GM23338 (cell line): ENCODE data around the gene FAM9C. TPM values are rescaled to one million over a fixed set of nuclear protein-coding genes. Genes with fewer than 3 reads are reported as not detected.

Experiments used
- ATAC-seq: fragments of 200-7000 bp; cut with Tn5 transposase; 3 replicates; pipeline ENCODE4 v1.9.1; 2020
- DNase-seq: peaks from one replicate; pipeline ENCODE4 v3.0.0-alpha.2; 2015; ENCODE audit warnings: low spot score
- H2AFZ ChIP-seq: fragments of 200-600 bp; sonication (generic); 2 replicates; pipeline ENCODE4 v1.8.0; 2016; ENCODE audit warnings: antibody characterized with exemption, mild to moderate bottlenecking, moderate library complexity
- H3F3A ChIP-seq: fragments of 200-600 bp; sonication (generic); replicated peaks from 2 replicates; pipeline ENCODE4 v1.8.0; 2017; ENCODE audit warnings: antibody characterized with exemption, mixed run types, low read depth
- H3K27ac ChIP-seq: fragments of 200-600 bp; sonication (generic); 2 replicates; pipeline ENCODE4 v1.6.1; 2016; ENCODE audit warnings: low read depth
- H3K27me3 ChIP-seq: fragments of 200-600 bp; sonication (generic); 2 replicates; pipeline ENCODE4 v1.8.0; 2016; ENCODE audit warnings: mild to moderate bottlenecking, mixed run types, moderate library complexity; ENCODE audit not compliant: insufficient read depth
- H3K36me3 ChIP-seq: fragments of 200-600 bp; sonication (generic); 2 replicates; pipeline ENCODE4 v1.8.0; 2016; ENCODE audit warnings: mild to moderate bottlenecking; ENCODE audit not compliant: insufficient read depth
- H3K4me1 ChIP-seq: fragments of 200-600 bp; sonication (generic); 2 replicates; pipeline ENCODE4 v1.8.0; 2016; ENCODE audit warnings: mild to moderate bottlenecking, moderate library complexity; ENCODE audit not compliant: insufficient read depth
- H3K4me2 ChIP-seq: fragments of 200-600 bp; sonication (generic); 2 replicates; pipeline ENCODE4 v1.7.1; 2017; ENCODE audit warnings: mixed run types
- H3K4me3 ChIP-seq: fragments of 200-600 bp; sonication (generic); 2 replicates; pipeline ENCODE4 v1.6.1; 2016; ENCODE audit warnings: mixed run types
- H3K79me2 ChIP-seq: fragments of 200-600 bp; sonication (generic); replicated peaks from 2 replicates; pipeline ENCODE4 v1.8.0; 2017; ENCODE audit warnings: mild to moderate bottlenecking; ENCODE audit not compliant: insufficient read depth
- H3K9me2 ChIP-seq: fragments of 200-600 bp; sonication (generic); 2 replicates; pipeline ENCODE4 v1.8.0; 2017; ENCODE audit not compliant: insufficient read depth
- H4K20me1 ChIP-seq: fragments of 200-600 bp; sonication (generic); replicated peaks from 2 replicates; pipeline ENCODE4 v1.8.0; 2017; ENCODE audit warnings: mild to moderate bottlenecking; ENCODE audit not compliant: insufficient read depth
- H3K27ac Mint-ChIP-seq: 2 replicates; pipeline ENCODE4 v1.8.0; 2020; ENCODE audit warnings: inconsistent platforms, mild to moderate bottlenecking, moderate library complexity, mixed read lengths
- H3K27me3 Mint-ChIP-seq: 3 replicates; pipeline ENCODE4 v1.8.0; 2022; ENCODE audit warnings: low read depth, mild to moderate bottlenecking, moderate library complexity, mixed read lengths, inconsistent platforms; ENCODE audit not compliant: insufficient read depth, poor library complexity
- H3K36me3 Mint-ChIP-seq: 3 replicates; pipeline ENCODE4 v1.8.0; 2021; ENCODE audit warnings: low read depth, mild to moderate bottlenecking, inconsistent platforms, moderate library complexity, mixed read lengths
- H3K4me1 Mint-ChIP-seq: 3 replicates; pipeline ENCODE4 v1.8.0; 2020; ENCODE audit warnings: mild to moderate bottlenecking, inconsistent platforms, mixed read lengths
- H3K4me3 Mint-ChIP-seq: 3 replicates; pipeline ENCODE4 v1.8.0; 2021; ENCODE audit warnings: moderate library complexity, mild to moderate bottlenecking, inconsistent platforms, mixed read lengths
- H3K9me3 Mint-ChIP-seq: 3 replicates; pipeline ENCODE4 v1.8.0; 2020; ENCODE audit warnings: moderate library complexity, mild to moderate bottlenecking, inconsistent platforms, mixed read lengths
- CREB1 ChIP-seq: fragments of 250-450 bp; sonication (Bioruptor Pico); IDR thresholded peaks from 2 replicates; pipeline ENCODE4 v1.5.0; 2020; ENCODE audit warnings: low read depth, mild to moderate bottlenecking, moderate library complexity
- CTCF ChIP-seq, 2 experiments: fragments of 200-600 bp in 1 of 2; sonication (generic) in 1 of 2; conservative IDR thresholded peaks; 2 replicates each; pipeline versions ENCODE4 v1.5.1 to v1.6.1; 2016 to 2017; ENCODE audit warnings: antibody characterized with exemption in 2 of 2, low read depth in 2 of 2, mild to moderate bottlenecking in 2 of 2, moderate library complexity in 1 of 2
- EZH2 ChIP-seq: fragments of 200-600 bp; sonication (generic); IDR thresholded peaks from one replicate; pipeline ENCODE4 v1.8.0; 2017; ENCODE audit warnings: antibody characterized with exemption, mild to moderate bottlenecking, low read depth; ENCODE audit not compliant: unreplicated experiment
- EZH2phosphoT487 ChIP-seq: fragments of 200-600 bp; sonication (generic); IDR thresholded peaks from one replicate; pipeline ENCODE4 v1.8.1; 2018; ENCODE audit warnings: antibody characterized with exemption; ENCODE audit not compliant: unreplicated experiment
- JUNB ChIP-seq: IDR thresholded peaks from one replicate; pipeline ENCODE4 v1.6.1; 2016; ENCODE audit warnings: antibody characterized with exemption; ENCODE audit not compliant: unreplicated experiment
- NANOG ChIP-seq: IDR thresholded peaks from 2 replicates; pipeline ENCODE4 v1.6.1; 2016; ENCODE audit warnings: antibody characterized with exemption, borderline replicate concordance
- POLR2AphosphoS5 ChIP-seq: IDR thresholded peaks from 2 replicates; pipeline ENCODE4 v1.6.1; 2016; ENCODE audit warnings: antibody characterized with exemption, low read depth
- STAT1 ChIP-seq: IDR thresholded peaks from one replicate; pipeline ENCODE4 v1.6.1; 2016; ENCODE audit warnings: antibody characterized with exemption; ENCODE audit not compliant: unreplicated experiment
- ZNF114 ChIP-seq: fragments of 250-450 bp; sonication (Bioruptor Pico); IDR thresholded peaks from 2 replicates; pipeline ENCODE4 v1.5.0; 2020; ENCODE audit warnings: mild to moderate bottlenecking, moderate library complexity
- ZNF331 ChIP-seq: fragments of 250-450 bp; sonication (Bioruptor Pico); IDR thresholded peaks from 2 replicates; pipeline ENCODE4 v1.5.0; 2020; ENCODE audit warnings: low read depth, mild to moderate bottlenecking, moderate library complexity
- ZNF462 ChIP-seq: fragments of 250-450 bp; sonication (Bioruptor Pico); IDR thresholded peaks from 2 replicates; pipeline ENCODE4 v1.5.0; 2020; ENCODE audit warnings: mild to moderate bottlenecking, moderate library complexity
- polyA plus RNA-seq: library from polyadenylated mRNA; unstranded; fragments of >200 nt; fragmentation: Nextera tagmentation; extraction: Ambion mirVana; gene quantifications from 2 replicates; pipeline ENCODE4 v1.2.1, GENCODE V29; 2016
- total RNA-seq: library from RNA; depleted of rRNA; stranded (reverse); fragments of >200 nt; shearing (Covaris generic); gene quantifications from 2 replicates; pipeline ENCODE4 v1.2.3, GENCODE V29; 2014
- TF ChIP-seq, protein P1 (sequence below): IDR thresholded peaks from 2 replicates; pipeline ENCODE4 v1.6.1; 2016; ENCODE audit warnings: antibody characterized with exemption
- TF ChIP-seq, protein P2 (sequence below): IDR thresholded peaks from one replicate; pipeline ENCODE4 v1.6.1; 2018; ENCODE audit warnings: antibody characterized with exemption; ENCODE audit not compliant: unreplicated experiment

FAM9C gene
- total and polyA plus RNA-seq, 2 experiments from 2014 or later, result 0.08 TPM; not detected in 1

DNA sequence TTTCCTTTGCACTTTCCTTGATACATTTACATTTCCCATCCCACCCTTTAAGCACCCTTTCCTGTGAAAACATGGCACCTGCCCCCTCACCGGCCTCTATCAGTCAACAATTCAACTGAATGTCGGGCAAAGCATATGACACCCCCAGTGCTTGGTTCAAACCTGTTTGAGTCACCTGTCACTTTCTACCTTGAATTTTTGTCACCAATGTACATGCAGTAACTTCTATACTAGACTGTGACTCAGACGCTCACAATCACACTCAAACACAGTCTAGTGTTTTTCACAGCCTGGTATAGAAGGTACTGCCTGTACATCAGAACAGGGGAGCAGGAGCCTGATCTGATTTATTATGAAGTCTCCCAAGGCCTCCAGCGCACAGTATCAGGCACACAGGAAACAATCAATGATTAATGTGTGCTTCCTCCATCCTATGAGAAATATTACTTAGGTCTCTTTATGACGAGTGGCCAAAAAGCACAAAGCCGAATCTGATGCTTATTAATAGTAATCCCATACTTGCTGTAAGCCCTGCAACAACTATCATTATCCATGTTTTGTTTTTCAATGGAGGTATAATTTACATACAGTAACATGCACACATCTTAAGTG lies 49.2 kb upstream of the FAM9C start:
- Histone ChIP-seq H3K4me3 (no peak overlapping the region), H3K27me3 (no peaks in the 10 kb centered on the region), H3K79me2 (no peaks in the 10 kb centered on the region), H3K36me3 (no peaks in the 10 kb centered on the region), H3K9me2 (no peaks in the 10 kb centered on the region), H2AFZ (no peak overlapping the region), H3K4me2 (no peak overlapping the region), H3F3A (no peaks in the 10 kb centered on the region), H4K20me1 (no peaks in the 10 kb centered on the region), H3K4me1 (no peaks in the 10 kb centered on the region), H3K27ac (no peak overlapping the region)
- DNase-seq (no peak), ATAC-seq (no peak)
- no peaks in the 10 kb centered on the region for H3K36me3 Mint-ChIP-seq
- peaks cover 2% of the 10 kb centered on the region; the same call in 2 of the 3 replicates for H3K9me3 Mint-ChIP-seq
- H3K27ac Mint-ChIP-seq, result no peak overlapping the region
- no peaks in the 10 kb centered on the region for H3K4me1 Mint-ChIP-seq
- peaks cover 3% of the 10 kb centered on the region for H3K27me3 Mint-ChIP-seq
- H3K4me3 Mint-ChIP-seq, result no peak overlapping the region
- TF ChIP-seq ZNF462 (no peak), ZNF114 (CRISPR knock-in tag) (no peak), STAT1 (no peak), POLR2AphosphoS5 (no peak), NANOG (no peak), JUNB (no peak), EZH2 (no peak), CREB1 (CRISPR knock-in tag) (no peak), ZNF331 (CRISPR knock-in tag) (no peak), EZH2phosphoT487 (no peak), CTCF (conservative IDR thresholded peaks at IDR 0.05; ENCODE audit: low read depth in 2 of 2) (no peak)
- TF ChIP-seq, protein P1, sequence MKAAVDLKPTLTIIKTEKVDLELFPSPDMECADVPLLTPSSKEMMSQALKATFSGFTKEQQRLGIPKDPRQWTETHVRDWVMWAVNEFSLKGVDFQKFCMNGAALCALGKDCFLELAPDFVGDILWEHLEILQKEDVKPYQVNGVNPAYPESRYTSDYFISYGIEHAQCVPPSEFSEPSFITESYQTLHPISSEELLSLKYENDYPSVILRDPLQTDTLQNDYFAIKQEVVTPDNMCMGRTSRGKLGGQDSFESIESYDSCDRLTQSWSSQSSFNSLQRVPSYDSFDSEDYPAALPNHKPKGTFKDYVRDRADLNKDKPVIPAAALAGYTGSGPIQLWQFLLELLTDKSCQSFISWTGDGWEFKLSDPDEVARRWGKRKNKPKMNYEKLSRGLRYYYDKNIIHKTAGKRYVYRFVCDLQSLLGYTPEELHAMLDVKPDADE, result no peak
- TF ChIP-seq, protein P2, sequence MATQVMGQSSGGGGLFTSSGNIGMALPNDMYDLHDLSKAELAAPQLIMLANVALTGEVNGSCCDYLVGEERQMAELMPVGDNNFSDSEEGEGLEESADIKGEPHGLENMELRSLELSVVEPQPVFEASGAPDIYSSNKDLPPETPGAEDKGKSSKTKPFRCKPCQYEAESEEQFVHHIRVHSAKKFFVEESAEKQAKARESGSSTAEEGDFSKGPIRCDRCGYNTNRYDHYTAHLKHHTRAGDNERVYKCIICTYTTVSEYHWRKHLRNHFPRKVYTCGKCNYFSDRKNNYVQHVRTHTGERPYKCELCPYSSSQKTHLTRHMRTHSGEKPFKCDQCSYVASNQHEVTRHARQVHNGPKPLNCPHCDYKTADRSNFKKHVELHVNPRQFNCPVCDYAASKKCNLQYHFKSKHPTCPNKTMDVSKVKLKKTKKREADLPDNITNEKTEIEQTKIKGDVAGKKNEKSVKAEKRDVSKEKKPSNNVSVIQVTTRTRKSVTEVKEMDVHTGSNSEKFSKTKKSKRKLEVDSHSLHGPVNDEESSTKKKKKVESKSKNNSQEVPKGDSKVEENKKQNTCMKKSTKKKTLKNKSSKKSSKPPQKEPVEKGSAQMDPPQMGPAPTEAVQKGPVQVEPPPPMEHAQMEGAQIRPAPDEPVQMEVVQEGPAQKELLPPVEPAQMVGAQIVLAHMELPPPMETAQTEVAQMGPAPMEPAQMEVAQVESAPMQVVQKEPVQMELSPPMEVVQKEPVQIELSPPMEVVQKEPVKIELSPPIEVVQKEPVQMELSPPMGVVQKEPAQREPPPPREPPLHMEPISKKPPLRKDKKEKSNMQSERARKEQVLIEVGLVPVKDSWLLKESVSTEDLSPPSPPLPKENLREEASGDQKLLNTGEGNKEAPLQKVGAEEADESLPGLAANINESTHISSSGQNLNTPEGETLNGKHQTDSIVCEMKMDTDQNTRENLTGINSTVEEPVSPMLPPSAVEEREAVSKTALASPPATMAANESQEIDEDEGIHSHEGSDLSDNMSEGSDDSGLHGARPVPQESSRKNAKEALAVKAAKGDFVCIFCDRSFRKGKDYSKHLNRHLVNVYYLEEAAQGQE, result no peak
